ENCODE results near the gene GP5.

The GP5 gene

DNA sequence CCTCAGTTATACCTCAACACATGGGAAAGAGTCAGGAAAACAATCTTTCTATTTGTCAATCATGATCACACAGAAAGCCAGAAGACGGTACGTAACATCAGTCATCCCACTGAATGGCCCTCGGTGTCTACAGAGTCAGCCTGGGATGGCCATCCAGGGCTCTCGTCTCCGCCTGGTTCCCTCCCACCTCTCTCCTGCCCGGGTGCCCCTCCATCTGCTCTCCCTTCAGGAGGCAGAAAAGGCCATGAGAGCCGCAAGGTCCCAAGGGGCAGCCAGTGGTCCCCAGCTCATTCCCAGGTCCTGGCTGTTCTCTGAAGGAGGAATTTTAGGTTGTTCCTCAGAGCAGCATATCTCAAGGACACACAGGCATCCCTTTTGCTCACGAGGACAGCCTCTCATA, 25.2 kb downstream of the GP5 start:
- Histone ChIP-seq H2AFZ (ENCODE audit: low read depth, low read length) (no peak overlapping the region), H4K20me1 (ENCODE audit: insufficient read depth, low read length) (peaks cover 2% of the 10 kb centered on the region; the same call in 1 of the 2 replicates), H3K9ac (ENCODE audit: low read depth, low read length) (no peak overlapping the region), H3K36me3 (ENCODE audit: insufficient read depth, low read length) (no peaks in the 10 kb centered on the region), H3K27ac (ENCODE audit: low read length) (no peak overlapping the region), H3K9me3 (ENCODE audit: insufficient read depth, low read length, severe bottlenecking) (no peaks in the 10 kb centered on the region), H3K4me2 (ENCODE audit: insufficient read depth, low read length) (no peak overlapping the region), H3K4me1 (ENCODE audit: insufficient read depth, low read length) (no peaks in the 10 kb centered on the region), H3K27me3 (ENCODE audit: insufficient read depth, low read length, poor library complexity) (peaks cover 11% of the 10 kb centered on the region), H3K79me2 (ENCODE audit: insufficient read depth, low read length) (no peaks in the 10 kb centered on the region), H3K4me3 (ENCODE audit: low read depth in 1 of 2, low read length in 2 of 2) (no peak overlapping the region)
- no peak for TF ChIP-seq CTCF (IDR thresholded peaks at IDR 0.05; ENCODE audit: borderline replicate concordance, extremely low read depth, low read length, poor library complexity, severe bottlenecking)
- no peak for TF ChIP-seq EZH2 (IDR thresholded peaks at IDR 0.05; ENCODE audit: borderline replicate concordance, low read depth, low read length, severe bottlenecking)
- DNase-seq = no peak
- ATAC-seq (ENCODE audit: insufficient read depth, low read depth) = no peak

DNA sequence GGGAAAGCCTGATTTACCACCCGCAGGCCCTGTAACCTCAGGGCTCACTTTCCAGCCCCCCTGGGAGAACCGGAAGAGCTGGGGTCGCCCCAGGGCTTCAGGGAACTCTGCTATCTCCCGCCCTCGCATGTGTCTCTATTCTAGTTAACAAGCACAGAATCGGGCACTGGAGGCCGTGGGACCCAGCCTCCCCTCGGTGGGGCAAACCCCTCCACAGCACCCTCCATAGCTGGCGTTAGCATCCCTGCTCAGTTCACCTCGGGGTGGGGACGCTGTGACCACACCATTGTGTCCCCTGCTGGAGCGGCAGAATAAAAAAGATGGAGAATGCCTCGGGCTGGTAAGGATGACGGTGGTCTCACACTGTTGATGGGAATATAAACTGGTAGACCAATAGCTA, 26.0 kb downstream of the GP5 start:
- H3K27ac ChIP-seq (ENCODE audit: low read length) = no peak overlapping the region
- H3K9ac ChIP-seq (ENCODE audit: low read depth, low read length) = no peak overlapping the region
- peaks cover 2% of the 10 kb centered on the region; the same call in 1 of the 2 replicates for H4K20me1 ChIP-seq (ENCODE audit: insufficient read depth, low read length)
- no peaks in the 10 kb centered on the region for H3K9me3 ChIP-seq (ENCODE audit: insufficient read depth, low read length, severe bottlenecking)
- H3K4me1 ChIP-seq (ENCODE audit: insufficient read depth, low read length) = no peaks in the 10 kb centered on the region
- peaks cover 12% of the 10 kb centered on the region for H3K27me3 ChIP-seq (ENCODE audit: insufficient read depth, low read length, poor library complexity)
- TF ChIP-seq CTCF (IDR thresholded peaks at IDR 0.05; ENCODE audit: borderline replicate concordance, extremely low read depth, low read length, poor library complexity, severe bottlenecking) = no peak
- TF ChIP-seq EZH2 (IDR thresholded peaks at IDR 0.05; ENCODE audit: borderline replicate concordance, low read depth, low read length, severe bottlenecking) = no peak
- ATAC-seq (ENCODE audit: insufficient read depth, low read depth) (no peak), DNase-seq (no peak)
- H2AFZ ChIP-seq (ENCODE audit: low read depth, low read length) = no peak overlapping the region
- no peaks in the 10 kb centered on the region for H3K79me2 ChIP-seq (ENCODE audit: insufficient read depth, low read length)
- H3K4me2 ChIP-seq (ENCODE audit: insufficient read depth, low read length) = no peak overlapping the region
- H3K4me3 ChIP-seq (ENCODE audit: low read depth in 1 of 2, low read length in 2 of 2) = no peak overlapping the region
- no peaks in the 10 kb centered on the region for H3K36me3 ChIP-seq (ENCODE audit: insufficient read depth, low read length)

- H3K27me3 ChIP-seq (ENCODE audit: insufficient read depth, low read length, poor library complexity) = peaks cover 12% of the 10 kb centered on the region
- no peaks in the 10 kb centered on the region for H3K79me2 ChIP-seq (ENCODE audit: insufficient read depth, low read length)
- no peak overlapping the region for H3K9ac ChIP-seq (ENCODE audit: low read depth, low read length)
- no peak for TF ChIP-seq CTCF (IDR thresholded peaks at IDR 0.05; ENCODE audit: borderline replicate concordance, extremely low read depth, low read length, poor library complexity, severe bottlenecking)
- TF ChIP-seq EZH2 (IDR thresholded peaks at IDR 0.05; ENCODE audit: borderline replicate concordance, low read depth, low read length, severe bottlenecking) = no peak
- no peaks in the 10 kb centered on the region for H3K9me3 ChIP-seq (ENCODE audit: insufficient read depth, low read length, severe bottlenecking)
- H3K27ac ChIP-seq (ENCODE audit: low read length) = no peak overlapping the region
- H3K4me3 ChIP-seq (ENCODE audit: low read depth in 1 of 2, low read length in 2 of 2) = no peak overlapping the region
- ATAC-seq (ENCODE audit: insufficient read depth, low read depth) (no peak), DNase-seq (no peak)
- peaks cover 2% of the 10 kb centered on the region; the same call in 1 of the 2 replicates for H4K20me1 ChIP-seq (ENCODE audit: insufficient read depth, low read length)
- H3K36me3 ChIP-seq (ENCODE audit: insufficient read depth, low read length) = no peaks in the 10 kb centered on the region
- H3K4me2 ChIP-seq (ENCODE audit: insufficient read depth, low read length) = no peak overlapping the region
- H3K4me1 ChIP-seq (ENCODE audit: insufficient read depth, low read length) = no peaks in the 10 kb centered on the region
- no peak overlapping the region for H2AFZ ChIP-seq (ENCODE audit: low read depth, low read length)
Observed at GRCh38 chr3:194370753-194371152, 28.3 kb downstream of the GP5 start.
